Iris pigment epithelial cell (primary cell): ENCODE measurements around the gene S100A14.
"Not testable (repeated sequence)": the region's sequence is repeated elsewhere in the genome, so short reads cannot be mapped to it uniquely, and the experiment has no call there.

ENCODE experiments used
- DNase-seq: peaks from one replicate; pipeline ENCODE4 v3.0.0-alpha.2; 2011; ENCODE audit warnings: low read depth

The S100A14 gene

GRCh38 chr1:153616144-153616916, at the start of gene S100A14:
TSS of gene S100A14 (minus strand) at chr1:153616325. CDS start at chr1:153615858, 467 bp downstream.
- DNase-seq = no peak

- DNase-seq = peak; percentile 83
Observed at GRCh38 chr1:153663211-153663610, 47.1 kb upstream of the S100A14 start.

GRCh38 chr1:153662269-153662668, 46.1 kb upstream of the S100A14 start:
- DNase-seq = no peak

- no peak for DNase-seq
Observed at GRCh38 chr1:153661111-153661708, 45.1 kb upstream of the S100A14 start.

DNA sequence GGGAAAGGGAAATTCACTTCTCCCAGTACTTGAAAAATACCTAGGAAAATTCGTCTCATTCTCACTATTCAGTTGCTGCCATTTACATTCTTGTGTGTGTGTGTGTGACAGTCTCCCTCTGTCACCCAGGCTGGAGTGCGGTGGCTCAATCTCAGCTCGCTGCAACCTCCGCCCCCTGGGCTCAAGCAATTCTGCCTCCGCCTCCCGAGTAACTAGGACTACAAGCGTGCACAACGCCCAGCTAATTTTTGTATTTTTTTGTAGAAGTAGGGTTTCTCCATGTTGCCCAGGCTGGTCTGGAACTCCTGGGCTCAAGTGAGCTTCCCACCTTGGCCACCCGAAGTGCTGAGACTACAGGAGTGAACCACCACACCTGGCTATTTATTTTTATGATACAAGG, 43.5 kb upstream of the S100A14 start:
- DNase-seq = no peak

DNA sequence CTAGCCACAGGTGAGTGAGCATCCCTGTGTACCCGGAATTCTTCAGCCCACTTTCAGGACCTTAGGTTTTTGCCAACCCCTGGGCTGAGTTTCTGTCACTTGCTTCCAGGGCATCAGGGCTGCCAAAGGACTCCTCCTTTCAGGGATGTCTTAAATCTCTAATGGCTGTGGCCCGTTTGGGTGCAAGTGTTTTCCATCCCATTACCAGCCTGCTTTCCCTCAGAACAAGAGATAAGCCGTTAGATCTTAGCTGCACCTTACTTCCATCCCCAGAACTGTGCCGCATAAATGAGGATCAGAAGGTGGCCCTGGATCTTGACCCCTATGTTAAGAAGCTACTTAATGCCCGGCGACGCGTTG, 43.0 kb upstream of the S100A14 start:
- DNase-seq = no peak

- peak; percentile 86 for DNase-seq
Observed at GRCh38 chr1:153658400-153659174, 42.5 kb upstream of the S100A14 start, which contains the start of gene SNAPIN. TSS of gene SNAPIN (plus strand) at chr1:153658703. CDS start at chr1:153658744, 41 bp downstream.

- DNase-seq = no peak
Observed at GRCh38 chr1:153655333-153655732, 39.2 kb upstream of the S100A14 start.

DNA sequence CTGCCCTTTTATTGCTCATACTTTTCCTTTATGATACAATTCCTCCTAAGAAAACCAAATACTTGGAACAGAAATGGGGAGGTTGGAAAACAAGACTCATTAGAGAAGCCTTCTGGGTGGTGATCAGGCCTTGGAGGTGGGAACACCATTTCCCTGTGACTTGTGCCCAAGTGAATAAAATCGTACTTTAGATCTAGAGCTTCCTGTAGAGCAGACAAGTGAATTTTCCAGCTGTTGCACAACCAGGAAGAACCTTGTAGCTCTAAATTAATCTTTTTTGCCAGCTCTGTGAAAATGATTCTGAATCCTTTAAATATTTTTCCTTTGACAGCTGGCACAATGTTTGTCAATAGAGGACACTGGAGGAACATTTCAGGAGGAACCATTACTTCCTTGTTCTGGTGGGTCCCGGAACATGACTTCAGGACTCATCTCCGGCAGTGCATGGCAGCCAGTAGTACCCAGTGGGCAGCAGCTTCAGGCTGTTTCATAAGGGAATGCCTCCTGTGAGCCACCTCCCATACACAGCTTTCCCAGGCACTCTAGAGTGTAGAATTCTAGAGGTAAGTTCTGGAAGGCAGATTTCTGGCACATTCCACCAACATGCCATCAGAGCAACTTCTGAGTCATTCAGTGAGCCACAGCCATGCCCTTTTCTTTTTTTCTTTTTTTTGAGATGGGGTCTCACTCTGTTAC, 36.8 kb upstream of the S100A14 start:
- DNase-seq = peak; percentile 66

DNA sequence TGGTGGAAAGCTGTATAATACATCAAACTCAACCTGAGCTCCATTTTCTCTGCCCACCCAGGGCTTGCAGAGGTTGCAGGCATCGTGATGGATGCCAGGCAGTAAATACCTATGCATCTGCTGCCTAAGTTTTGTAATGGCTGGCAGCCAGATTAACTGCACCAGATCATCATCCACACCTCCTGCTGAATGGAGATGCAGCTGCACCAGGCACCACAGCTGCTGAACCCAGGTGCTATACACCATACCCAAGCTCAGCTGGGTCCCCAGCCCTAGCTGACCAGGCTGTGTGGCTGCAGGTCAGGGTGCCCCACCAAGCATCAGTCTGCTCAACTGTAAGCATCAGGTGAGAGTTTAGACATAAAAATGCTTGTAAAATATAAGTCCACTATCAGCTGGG, 35.6 kb upstream of the S100A14 start:
- DNase-seq = no peak

GRCh38 chr1:153649863-153650235, 33.7 kb upstream of the S100A14 start:
- DNase-seq = no peak

DNA sequence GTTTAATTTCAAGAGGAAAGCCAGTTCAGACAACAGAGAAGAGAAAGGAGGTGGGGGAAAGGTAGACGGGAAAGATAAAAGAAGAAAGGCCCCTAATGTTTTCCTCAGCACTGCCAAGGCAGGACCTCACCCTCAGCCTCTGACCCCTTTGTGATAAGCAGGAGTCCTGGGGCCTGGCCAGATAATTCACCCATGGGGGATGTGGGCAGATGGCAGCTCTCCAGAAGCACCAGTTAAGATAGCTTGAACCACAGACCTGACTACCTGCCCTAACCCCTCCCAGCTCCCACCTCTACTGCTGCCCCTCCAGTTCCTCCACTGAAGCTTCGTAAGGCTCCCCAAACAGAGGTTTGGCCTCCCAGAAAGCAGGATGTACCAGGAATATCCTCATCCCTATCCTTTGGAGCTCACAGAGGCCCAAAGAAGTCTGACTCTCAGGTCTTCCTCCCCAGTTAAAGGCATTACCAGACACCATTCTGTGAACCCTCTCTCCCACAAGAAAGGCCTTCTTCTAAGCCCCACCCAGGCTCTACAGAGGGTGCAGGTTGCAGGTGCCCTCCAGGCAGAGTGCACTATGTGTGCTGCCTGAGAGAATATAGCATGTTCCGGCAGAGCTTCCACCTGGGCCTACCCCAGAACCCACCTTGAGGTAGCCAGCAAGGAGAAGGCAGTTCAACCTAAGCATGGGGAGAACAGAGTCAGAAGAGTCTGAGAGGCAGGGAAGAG, 33.2 kb upstream of the S100A14 start:
- DNase-seq = no peak

DNA sequence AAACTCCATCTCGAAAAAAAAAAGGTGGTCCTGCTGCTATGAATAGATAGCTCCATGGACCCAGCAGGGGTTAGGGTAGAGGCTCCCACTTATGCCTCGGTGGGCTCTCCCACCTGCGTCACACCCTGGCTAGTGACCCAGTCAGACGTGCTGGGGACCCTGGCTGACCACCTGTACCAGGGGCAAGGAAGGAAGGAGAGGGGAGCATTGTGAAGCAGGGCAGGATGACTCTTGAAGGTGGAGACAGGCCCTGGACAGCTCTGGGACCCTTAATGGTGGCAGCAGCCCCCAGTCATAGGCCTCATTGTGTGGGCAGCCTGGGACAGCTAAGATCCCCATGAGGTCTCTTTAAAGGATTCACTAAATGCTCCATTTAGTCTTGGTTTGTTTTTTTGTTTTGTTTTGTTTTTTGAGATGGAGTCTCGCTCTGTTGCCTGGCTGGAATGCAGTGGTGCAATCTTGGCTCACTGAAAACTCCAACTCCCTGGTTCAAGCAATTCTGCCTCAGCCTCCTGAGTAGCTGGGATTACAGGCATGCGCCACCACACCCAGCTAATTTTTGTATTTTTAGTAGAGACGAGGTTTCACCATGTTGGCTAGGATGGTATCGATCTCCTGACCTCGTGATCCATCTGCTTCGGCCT, 32.0 kb upstream of the S100A14 start:
- no peak for DNase-seq

DNA sequence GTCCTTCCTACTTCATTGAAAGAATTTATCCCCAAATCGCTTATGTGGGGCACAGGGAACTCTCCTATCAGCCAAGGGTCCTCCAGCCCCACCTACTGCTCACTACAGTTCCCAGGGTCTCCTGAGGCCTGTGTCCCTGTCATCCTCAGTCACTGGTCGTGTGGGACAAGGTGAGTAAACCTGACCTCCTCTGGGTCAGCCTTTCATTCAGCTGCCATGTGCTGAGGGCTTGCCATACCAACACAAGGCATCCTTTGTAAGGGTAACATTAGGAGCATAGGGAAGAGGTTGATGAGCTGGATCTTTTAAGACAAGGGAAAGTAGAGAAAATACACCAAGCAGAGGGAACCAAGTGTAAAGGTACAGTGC, 31.2 kb upstream of the S100A14 start:
- no peak for DNase-seq

DNA sequence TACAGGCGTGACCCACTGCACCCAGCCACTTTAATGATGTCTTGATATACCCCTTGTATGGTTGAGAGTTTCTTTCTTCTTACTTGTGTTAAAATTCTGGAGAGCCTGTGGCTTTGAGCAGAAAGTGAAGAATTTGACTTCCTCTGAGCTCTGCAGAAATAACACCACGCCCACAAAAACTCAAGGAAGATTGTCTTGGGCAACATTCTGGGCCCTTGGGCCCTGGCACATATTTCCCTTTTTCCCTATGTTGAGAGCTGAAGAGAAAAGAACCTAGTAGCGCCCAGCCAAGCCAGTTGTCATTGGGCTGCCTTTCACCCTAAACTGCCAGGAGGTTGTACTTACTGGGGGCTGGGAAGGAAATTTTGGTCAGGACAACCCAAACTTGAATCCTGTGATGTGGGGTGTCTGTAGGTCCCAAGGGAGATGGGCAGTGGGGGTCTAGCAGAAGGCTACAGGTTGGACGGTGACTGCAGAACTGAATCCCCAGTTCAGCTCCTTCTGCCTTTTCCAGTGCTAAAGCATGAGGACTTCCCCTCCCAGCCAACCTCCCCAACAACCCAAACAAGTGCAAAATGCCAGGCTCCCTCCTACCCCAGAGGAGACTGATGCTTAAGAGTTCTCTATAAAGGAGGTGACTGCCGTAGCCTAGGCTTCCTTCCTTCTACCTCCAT, 30.7 kb upstream of the S100A14 start:
- no peak for DNase-seq

GRCh38 chr1:153643816-153644215, 27.7 kb upstream of the S100A14 start:
- no peak for DNase-seq

DNA sequence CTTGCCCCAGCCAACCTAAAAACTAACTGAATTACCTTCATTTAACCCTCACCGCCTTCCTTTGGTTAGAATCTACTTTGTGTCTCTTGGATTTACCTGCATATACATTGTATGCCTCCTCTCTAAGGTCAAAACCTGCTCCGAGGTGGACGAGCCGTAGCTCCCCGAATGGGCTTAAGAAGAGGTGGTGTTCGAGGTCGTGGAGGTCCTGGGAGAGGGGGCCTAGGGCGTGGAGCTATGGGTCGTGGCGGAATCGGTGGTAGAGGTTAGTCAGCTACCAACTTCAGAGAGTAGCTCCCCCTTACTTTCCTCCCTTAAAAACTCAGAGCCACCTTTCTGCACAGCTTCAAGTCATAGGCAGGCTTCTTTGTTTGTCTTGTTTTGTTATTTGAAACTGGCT, 27.0 kb upstream of the S100A14 start:
- DNase-seq = no peak

- no peak for DNase-seq
Observed at GRCh38 chr1:153642161-153642560, 26.0 kb upstream of the S100A14 start.

DNA sequence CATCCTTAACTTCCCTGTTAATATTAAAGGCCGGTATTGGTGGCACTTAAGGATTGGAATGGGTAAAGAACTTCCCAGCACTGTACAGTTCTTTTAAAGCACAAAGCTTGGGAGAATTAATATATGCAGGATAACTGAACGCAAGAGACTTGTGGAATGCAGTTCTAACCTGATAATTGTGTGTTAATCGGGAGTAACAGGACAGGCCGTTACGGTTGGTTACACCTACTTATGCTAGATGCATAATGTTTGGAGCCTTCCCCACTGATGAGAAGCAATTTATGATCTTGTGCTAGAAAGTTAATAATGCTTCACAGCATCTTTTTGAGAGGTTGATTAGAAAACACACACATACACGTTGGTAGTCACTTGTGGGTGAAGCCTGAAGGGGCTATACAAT, 24.7 kb upstream of the S100A14 start:
- DNase-seq = no peak

DNA sequence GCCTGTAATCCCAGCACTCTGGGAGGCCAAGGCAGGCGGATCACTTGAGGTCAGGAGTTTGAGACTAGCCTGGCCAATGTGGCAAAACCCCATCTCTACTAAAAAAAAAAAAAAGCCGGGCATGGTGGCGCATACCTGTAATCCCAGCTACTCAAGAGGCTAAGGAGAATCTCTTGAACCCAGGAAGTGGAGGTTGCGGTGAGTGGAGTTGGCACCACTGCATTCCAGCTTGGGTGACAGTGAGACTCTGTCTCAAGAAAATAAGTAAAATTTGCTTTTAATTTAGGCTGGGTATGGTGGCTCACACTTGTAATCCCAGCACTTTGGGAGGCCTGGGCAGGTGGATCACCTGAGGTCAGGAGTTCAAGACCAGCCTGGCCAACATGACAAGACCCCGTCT, 24.1 kb upstream of the S100A14 start:
- DNase-seq = not testable (repeated sequence)

- no peak for DNase-seq
Observed at GRCh38 chr1:153639280-153639679, 23.2 kb upstream of the S100A14 start.
